Measurements from ENCODE around the gene TUNAR.

TUNAR gene

DNA sequence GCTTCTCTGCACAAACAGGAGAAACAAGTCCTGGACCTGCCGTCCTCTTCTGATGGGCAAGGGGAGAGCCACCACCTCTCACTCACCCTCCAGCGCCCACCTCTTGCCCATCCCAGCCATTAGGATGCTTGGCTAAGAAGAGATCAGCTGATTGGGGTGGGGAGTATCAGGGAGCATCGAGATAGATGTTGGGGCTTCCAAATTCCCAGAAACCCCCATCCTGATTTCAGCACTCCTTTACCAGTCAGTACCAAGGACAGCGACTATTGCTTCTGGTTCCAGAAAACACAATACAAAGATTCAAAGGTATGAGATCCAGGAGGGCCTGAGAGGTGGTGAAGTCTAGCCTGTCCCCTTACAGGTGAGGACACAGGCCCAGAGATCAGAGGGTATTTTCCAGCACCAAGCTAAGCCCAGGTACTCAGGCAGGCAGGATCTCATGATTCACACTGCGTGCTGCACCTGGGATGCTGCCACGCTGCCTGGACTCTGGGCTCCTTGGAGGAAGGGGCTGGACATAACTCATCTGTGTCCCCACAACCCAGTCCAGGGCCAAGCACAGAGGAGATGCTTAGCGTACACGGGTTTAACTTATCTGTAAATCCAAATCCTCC lies 76.6 kb downstream of the TUNAR start:
- H3K4me1 ChIP-seq (ENCODE audit: control insufficient read depth in 1 of 2, insufficient read depth in 1 of 2, low read depth in 1 of 2, low read length in 1 of 2) = no peaks in the 10 kb centered on the region
- H3K9me3 ChIP-seq = no peaks in the 10 kb centered on the region
- no peaks in the 10 kb centered on the region for H3K36me3 ChIP-seq
- H3K4me3 ChIP-seq (ENCODE audit: low read depth in 1 of 2, low read length in 1 of 2) = no peak overlapping the region
- TF ChIP-seq CTCF (IDR thresholded peaks at IDR 0.05) = no peak
- no peak overlapping the region for H3K27ac ChIP-seq
- no peaks in the 10 kb centered on the region for H3K27me3 ChIP-seq

- H3K9me3 ChIP-seq = no peaks in the 10 kb centered on the region
- no peak for TF ChIP-seq CTCF (IDR thresholded peaks at IDR 0.05)
- no peak overlapping the region for H3K4me3 ChIP-seq (ENCODE audit: low read depth in 1 of 2, low read length in 1 of 2)
- H3K36me3 ChIP-seq = no peaks in the 10 kb centered on the region
- no peaks in the 10 kb centered on the region for H3K27me3 ChIP-seq
- H3K27ac ChIP-seq = no peak overlapping the region
- H3K4me1 ChIP-seq (ENCODE audit: control insufficient read depth in 1 of 2, insufficient read depth in 1 of 2, low read depth in 1 of 2, low read length in 1 of 2) = no peaks in the 10 kb centered on the region
Measured at GRCh38 chr14:95956601-95957460, 80.2 kb downstream of the TUNAR start.

GRCh38 chr14:95958105-95958504 lies 81.5 kb downstream of the TUNAR start:
- TF ChIP-seq CTCF (IDR thresholded peaks at IDR 0.05) = no peak
- no peak overlapping the region for H3K27ac ChIP-seq
- no peaks in the 10 kb centered on the region for H3K9me3 ChIP-seq
- H3K36me3 ChIP-seq = no peaks in the 10 kb centered on the region
- H3K4me3 ChIP-seq (ENCODE audit: low read depth in 1 of 2, low read length in 1 of 2) = no peak overlapping the region
- no peaks in the 10 kb centered on the region for H3K4me1 ChIP-seq (ENCODE audit: control insufficient read depth in 1 of 2, insufficient read depth in 1 of 2, low read depth in 1 of 2, low read length in 1 of 2)
- no peaks in the 10 kb centered on the region for H3K27me3 ChIP-seq

DNA sequence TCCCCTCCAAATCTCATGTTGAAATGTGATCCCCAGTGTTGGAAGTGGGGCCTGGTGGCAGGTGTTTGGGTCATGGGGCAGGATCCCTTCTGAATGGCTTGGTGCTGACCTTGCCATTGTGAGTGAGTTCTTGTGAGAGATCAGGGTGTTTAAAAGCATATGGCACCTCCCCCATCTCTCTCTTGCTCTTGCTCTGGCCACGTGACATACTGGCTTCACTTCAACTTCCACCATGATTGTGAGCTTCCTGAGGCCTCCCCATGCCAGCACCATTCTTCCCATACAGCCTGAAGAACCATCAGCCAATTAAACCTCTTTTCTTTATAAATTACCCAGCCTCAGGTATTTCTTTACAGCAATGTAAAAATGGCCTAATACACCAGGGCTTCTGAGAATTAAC lies 82.7 kb downstream of the TUNAR start:
- H3K27ac ChIP-seq = no peak overlapping the region
- H3K4me3 ChIP-seq (ENCODE audit: low read depth in 1 of 2, low read length in 1 of 2) = no peak overlapping the region
- H3K27me3 ChIP-seq = no peaks in the 10 kb centered on the region
- no peaks in the 10 kb centered on the region for H3K4me1 ChIP-seq (ENCODE audit: control insufficient read depth in 1 of 2, insufficient read depth in 1 of 2, low read depth in 1 of 2, low read length in 1 of 2)
- no peaks in the 10 kb centered on the region for H3K36me3 ChIP-seq
- no peaks in the 10 kb centered on the region for H3K9me3 ChIP-seq
- no peak for TF ChIP-seq CTCF (IDR thresholded peaks at IDR 0.05)

- H3K9me3 ChIP-seq = no peaks in the 10 kb centered on the region
- H3K4me1 ChIP-seq (ENCODE audit: control insufficient read depth in 1 of 2, insufficient read depth in 1 of 2, low read depth in 1 of 2, low read length in 1 of 2) = no peaks in the 10 kb centered on the region
- no peaks in the 10 kb centered on the region for H3K36me3 ChIP-seq
- H3K4me3 ChIP-seq (ENCODE audit: low read depth in 1 of 2, low read length in 1 of 2) = no peak overlapping the region
- no peaks in the 10 kb centered on the region for H3K27me3 ChIP-seq
- H3K27ac ChIP-seq = no peak overlapping the region
- TF ChIP-seq CTCF (IDR thresholded peaks at IDR 0.05) = no peak
Measured at GRCh38 chr14:95961481-95961880, 84.8 kb downstream of the TUNAR start.
